Upper lobe of right lung (tissue), 1 donor: ENCODE measurements around the gene GNGT2. TPM values are rescaled to one million over a fixed set of nuclear protein-coding genes. Genes with fewer than 3 reads are reported as not detected.

ENCODE experiments used
- ATAC-seq: fragments of 200-7000 bp; cut with Tn5 transposase; one replicate; pipeline ENCODE4 v1.9.1; 2020; ENCODE audit warnings: mild to moderate bottlenecking, moderate library complexity
- DNase-seq: peaks from one replicate; pipeline ENCODE4 v3.0.0-alpha.2; 2020
- H3K27ac ChIP-seq: fragments of 200-600 bp; one replicate; pipeline ENCODE4 v1.8.0; 2022
- H3K27me3 ChIP-seq: fragments of 200-600 bp; one replicate; pipeline ENCODE4 v1.8.0; 2022; ENCODE audit warnings: mild to moderate bottlenecking
- H3K36me3 ChIP-seq: fragments of 200-600 bp; one replicate; pipeline ENCODE4 v1.8.0; 2022
- H3K4me1 ChIP-seq: fragments of 200-600 bp; one replicate; pipeline ENCODE4 v1.8.0; 2022
- H3K4me3 ChIP-seq: fragments of 200-600 bp; one replicate; pipeline ENCODE4 v1.8.0; 2022; ENCODE audit warnings: mild to moderate bottlenecking
- H3K9me3 ChIP-seq: fragments of 200-600 bp; one replicate; pipeline ENCODE4 v1.8.0; 2022
- intact Hi-C: fragments of 100-400 bp; cut with DNase I; formaldehyde crosslinking; loops from one replicate; pipeline ENCODE4 v1.11.0; 2022
- long read RNA-seq: library from polyadenylated mRNA; unstranded; transcript quantifications from one replicate; pipeline ENCODE4 v2.0.0, GENCODE V29; 2021
- total RNA-seq: library from RNA; stranded (reverse); fragmentation: NEBNext Ultra II Directional; extraction: Animal tissue kit (Norgen Biotek cat#: 25700); gene quantifications from one replicate; pipeline ENCODE4 v1.2.1, GENCODE V29; 2021
- TF ChIP-seq, protein P1 (sequence below): fragments of 200-600 bp; IDR thresholded peaks from one replicate; pipeline ENCODE4 v1.8.0; 2022; ENCODE audit warnings: antibody characterized with exemption
- donor health status: DM: no; HTN: yes; CAD: no; lungs with severe emphysema.

GNGT2 gene
- total RNA-seq: 8.5 TPM
- long read RNA-seq, partial matches to known transcripts: 0 of 9 reads
- long read RNA-seq, other reads (novel, unspliced or antisense): 4 of 9 reads

GRCh38 chr17:49210158-49211029 is at the start of gene GNGT2, which contains the start of gene ABI3:
Gene GNGT2, minus strand, starts transcription at chr17:49210574. Its CDS starts 3,152 bp downstream, at chr17:49207422.
Gene ABI3, plus strand, starts transcription at chr17:49210707. Its CDS starts 18 bp downstream, at chr17:49210725.
- Histone ChIP-seq H3K36me3 (no peaks in the 10 kb centered on the region), H3K4me3 (peak within 1 kb of the TSS; percentile 58), H3K4me1 (peaks cover 27% of the 10 kb centered on the region), H3K9me3 (no peaks in the 10 kb centered on the region), H3K27ac (peak within 1 kb of the TSS; percentile 84), H3K27me3 (peaks cover 5% of the 10 kb centered on the region)
- DNase-seq (no peak), ATAC-seq (peak; percentile 74)
- TF ChIP-seq, protein P1, sequence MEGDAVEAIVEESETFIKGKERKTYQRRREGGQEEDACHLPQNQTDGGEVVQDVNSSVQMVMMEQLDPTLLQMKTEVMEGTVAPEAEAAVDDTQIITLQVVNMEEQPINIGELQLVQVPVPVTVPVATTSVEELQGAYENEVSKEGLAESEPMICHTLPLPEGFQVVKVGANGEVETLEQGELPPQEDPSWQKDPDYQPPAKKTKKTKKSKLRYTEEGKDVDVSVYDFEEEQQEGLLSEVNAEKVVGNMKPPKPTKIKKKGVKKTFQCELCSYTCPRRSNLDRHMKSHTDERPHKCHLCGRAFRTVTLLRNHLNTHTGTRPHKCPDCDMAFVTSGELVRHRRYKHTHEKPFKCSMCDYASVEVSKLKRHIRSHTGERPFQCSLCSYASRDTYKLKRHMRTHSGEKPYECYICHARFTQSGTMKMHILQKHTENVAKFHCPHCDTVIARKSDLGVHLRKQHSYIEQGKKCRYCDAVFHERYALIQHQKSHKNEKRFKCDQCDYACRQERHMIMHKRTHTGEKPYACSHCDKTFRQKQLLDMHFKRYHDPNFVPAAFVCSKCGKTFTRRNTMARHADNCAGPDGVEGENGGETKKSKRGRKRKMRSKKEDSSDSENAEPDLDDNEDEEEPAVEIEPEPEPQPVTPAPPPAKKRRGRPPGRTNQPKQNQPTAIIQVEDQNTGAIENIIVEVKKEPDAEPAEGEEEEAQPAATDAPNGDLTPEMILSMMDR: no peak
- intact Hi-C loops: no loop called here

DNA sequence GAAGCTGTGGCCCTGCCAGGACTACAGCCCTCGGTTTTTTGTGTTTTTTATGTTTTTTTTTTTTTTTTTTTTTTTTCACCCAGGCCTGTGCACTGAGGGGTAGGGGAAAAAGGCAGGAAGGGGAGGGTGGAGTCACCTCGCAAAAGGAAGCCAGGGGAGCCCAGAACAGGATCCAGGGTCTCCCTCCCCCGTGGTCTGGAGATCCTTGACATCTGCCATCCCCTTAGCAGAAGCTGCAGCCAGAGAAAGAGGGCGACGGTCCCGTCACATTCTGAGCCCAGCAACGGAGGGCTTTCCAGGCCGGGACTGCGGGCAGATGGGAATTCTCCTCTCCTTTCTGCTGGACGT is 49.3 kb upstream of the GNGT2 start:
- DNase-seq (no peak), ATAC-seq (no peak)
- intact Hi-C loops: no loop called here
- H3K4me3 ChIP-seq: peak overlapping the region; percentile 60
- H3K9me3 ChIP-seq: no peaks in the 10 kb centered on the region
- H3K27ac ChIP-seq: peak overlapping the region; percentile 78
- peaks cover 5% of the 10 kb centered on the region for H3K4me1 ChIP-seq
- TF ChIP-seq, protein P1: no peak
- H3K27me3 ChIP-seq: no peaks in the 10 kb centered on the region
- no peaks in the 10 kb centered on the region for H3K36me3 ChIP-seq

- Histone ChIP-seq H3K36me3 (no peaks in the 10 kb centered on the region), H3K9me3 (no peaks in the 10 kb centered on the region), H3K4me3 (no peak overlapping the region), H3K27me3 (no peaks in the 10 kb centered on the region), H3K27ac (no peak overlapping the region), H3K4me1 (peaks cover 5% of the 10 kb centered on the region)
- DNase-seq (no peak), ATAC-seq (no peak)
- TF ChIP-seq, protein P1: no peak
- intact Hi-C loops: no loop called here
These were observed 48.0 kb upstream of the GNGT2 start for GRCh38 chr17:49258394-49258793.

- TF ChIP-seq, protein P1: no peak
- Histone ChIP-seq H3K9me3 (no peaks in the 10 kb centered on the region), H3K4me1 (no peaks in the 10 kb centered on the region), H3K27ac (no peak overlapping the region), H3K27me3 (no peaks in the 10 kb centered on the region), H3K4me3 (no peak overlapping the region), H3K36me3 (no peaks in the 10 kb centered on the region)
- no peak for ATAC-seq
- DNase-seq: no peak
- intact Hi-C loops: no loop called here
These were observed 44.8 kb upstream of the GNGT2 start for GRCh38 chr17:49255125-49255524.

GRCh38 chr17:49254066-49254465 is 43.7 kb upstream of the GNGT2 start:
- TF ChIP-seq, protein P1: no peak
- H3K9me3 ChIP-seq: no peaks in the 10 kb centered on the region
- H3K4me1 ChIP-seq: no peaks in the 10 kb centered on the region
- DNase-seq: no peak
- H3K36me3 ChIP-seq: no peaks in the 10 kb centered on the region
- peaks cover 4% of the 10 kb centered on the region for H3K27me3 ChIP-seq
- H3K4me3 ChIP-seq: no peak overlapping the region
- intact Hi-C loops: no loop called here
- H3K27ac ChIP-seq: no peak overlapping the region
- no peak for ATAC-seq
